ENCODE data around the gene CCNL2. TPM values are rescaled to one million over a fixed set of nuclear protein-coding genes. Genes with fewer than 3 reads are reported as not detected.

The CCNL2 gene
- total and polyA plus RNA-seq, 2 of the 13 experiments (the other 11 are each of a cell fraction or from before 2014, with no cell fraction given) = 105 to 340 TPM

- TF ChIP-seq USF2 (IDR thresholded peaks at IDR 0.05; ENCODE audit: low read depth, low read length) (no peak), USF2 (CRISPR knock-in tag; IDR thresholded peaks at IDR 0.05; ENCODE audit: borderline replicate concordance) (no peak), NONO (IDR thresholded peaks at IDR 0.05) (no peak), NONO (CRISPR knock-in tag; conservative IDR thresholded peaks at IDR 0.05) (no peak), ATF5 (CRISPR knock-in tag; IDR thresholded peaks at IDR 0.05; ENCODE audit: low read depth) (no peak), ZBTB14 (CRISPR knock-in tag; IDR thresholded peaks at IDR 0.05) (no peak), ZNF337 (CRISPR knock-in tag; IDR thresholded peaks at IDR 0.05; ENCODE audit: borderline replicate concordance, low read depth) (no peak), NR2F6 (IDR thresholded peaks at IDR 0.05) (no peak), NR2F6 (CRISPR knock-in tag; IDR thresholded peaks at IDR 0.05) (peak; percentile 36; the same call in 1 of the 2 replicates), ZBTB38 (CRISPR knock-in tag; IDR thresholded peaks at IDR 0.05) (0 out of 2 replicates have a peak, but pooled peaks have one; percentile 35), HBP1 (CRISPR knock-in tag; IDR thresholded peaks at IDR 0.05; ENCODE audit: low read depth) (no peak), KLF15 (CRISPR knock-in tag; IDR thresholded peaks at IDR 0.05; ENCODE audit: borderline replicate concordance) (no peak), KLF9 (CRISPR knock-in tag; IDR thresholded peaks at IDR 0.05; ENCODE audit: low read depth) (no peak), KLF12 (CRISPR knock-in tag; IDR thresholded peaks at IDR 0.05; ENCODE audit: borderline replicate concordance) (no peak), SATB2 (CRISPR knock-in tag; IDR thresholded peaks at IDR 0.05) (no peak), ZFP36 (IDR thresholded peaks at IDR 0.05; ENCODE audit: borderline replicate concordance, low read depth, low read length, partially characterized antibody) (no peak), NFE2L1 (CRISPR knock-in tag; IDR thresholded peaks at IDR 0.05; ENCODE audit: borderline replicate concordance) (no peak), HNF4A (CRISPR knock-in tag; IDR thresholded peaks at IDR 0.05) (no peak), ZFP82 (CRISPR knock-in tag; IDR thresholded peaks at IDR 0.05; ENCODE audit: borderline replicate concordance) (no peak), ZNF383 (CRISPR knock-in tag; IDR thresholded peaks at IDR 0.05; ENCODE audit: borderline replicate concordance) (no peak), ZNF678 (CRISPR knock-in tag; IDR thresholded peaks at IDR 0.05) (no peak), ZBTB21 (CRISPR knock-in tag; IDR thresholded peaks at IDR 0.05) (no peak), TFDP1 (CRISPR knock-in tag; IDR thresholded peaks at IDR 0.05; ENCODE audit: borderline replicate concordance) (no peak), NFYC (CRISPR knock-in tag; IDR thresholded peaks at IDR 0.05) (no peak), BHLHE40 (IDR thresholded peaks at IDR 0.05; ENCODE audit: low read length) (no peak), NAIF1 (CRISPR knock-in tag; IDR thresholded peaks at IDR 0.05; ENCODE audit: borderline replicate concordance) (no peak), HMG20A (CRISPR knock-in tag; IDR thresholded peaks at IDR 0.05; ENCODE audit: borderline replicate concordance) (no peak)
Observed at GRCh38 chr1:1356796-1357401, 42.2 kb downstream of the CCNL2 start (continued).
